ENCODE results near the gene DSCAML1.

Gene DSCAML1

DNA sequence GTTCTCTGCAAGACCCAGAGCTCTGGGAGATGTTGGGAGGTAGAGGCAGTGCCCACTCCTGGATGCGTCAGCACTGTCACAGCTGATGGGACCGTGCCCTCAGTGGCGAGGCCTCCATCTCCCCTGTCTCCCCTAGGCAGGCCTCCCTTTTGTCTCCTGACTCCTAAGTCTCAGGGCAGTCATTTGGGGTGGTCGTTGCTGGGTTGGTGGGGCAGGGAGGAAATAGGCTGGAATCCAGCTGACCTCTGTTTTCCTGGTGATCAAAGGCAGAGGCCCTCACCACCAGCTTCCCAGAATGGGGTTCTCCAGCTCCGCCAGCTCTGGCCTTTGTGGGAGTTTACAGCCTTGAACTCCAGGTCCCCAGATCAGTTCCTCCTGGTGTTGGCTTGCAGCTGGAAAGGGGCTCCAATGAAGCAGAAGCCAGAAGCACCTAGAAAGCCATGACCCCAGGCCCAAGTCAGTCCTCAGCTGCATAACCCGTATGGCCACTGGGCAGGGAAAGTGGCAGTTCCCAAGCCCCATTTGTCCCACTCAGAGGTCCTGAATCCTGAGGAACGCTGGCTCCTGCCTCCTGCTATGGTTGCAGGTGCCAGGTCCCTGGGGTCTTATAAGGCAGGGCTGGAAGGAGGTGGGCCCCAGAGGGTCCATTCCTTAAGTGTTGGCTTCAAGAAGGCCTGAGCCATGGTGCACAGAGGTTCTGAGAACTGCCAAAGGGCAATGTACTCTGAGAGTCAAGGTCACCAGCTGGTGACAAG, 34.8 kb upstream of the DSCAML1 start:
- no peak for TF ChIP-seq ARNTL (CRISPR knock-in tag; IDR thresholded peaks at IDR 0.05; ENCODE audit: borderline replicate concordance, low read depth)
- no peak for TF ChIP-seq ZNF565 (CRISPR knock-in tag; conservative IDR thresholded peaks at IDR 0.05; ENCODE audit: low read depth)
- TF ChIP-seq CREB5 (CRISPR knock-in tag; IDR thresholded peaks at IDR 0.05; ENCODE audit: low read depth): no peak
- TF ChIP-seq ZC3H10 (CRISPR knock-in tag; IDR thresholded peaks at IDR 0.05): no peak
- TF ChIP-seq ZNF8 (CRISPR knock-in tag; IDR thresholded peaks at IDR 0.05): no peak
- no peak for TF ChIP-seq GLIS3 (CRISPR knock-in tag; IDR thresholded peaks at IDR 0.05)
- TF ChIP-seq TSHZ2 (CRISPR knock-in tag; IDR thresholded peaks at IDR 0.05): no peak
- TF ChIP-seq POU6F1 (CRISPR knock-in tag; IDR thresholded peaks at IDR 0.05; ENCODE audit: borderline replicate concordance, low read depth): no peak
- TF ChIP-seq OSR1 (CRISPR knock-in tag; IDR thresholded peaks at IDR 0.05): no peak
- TF ChIP-seq CSDC2 (CRISPR knock-in tag; IDR thresholded peaks at IDR 0.05): no peak
- TF ChIP-seq ZFP3 (CRISPR knock-in tag; IDR thresholded peaks at IDR 0.05): no peak
- TF ChIP-seq ZNF70 (CRISPR knock-in tag; IDR thresholded peaks at IDR 0.05): no peak
- no peak for TF ChIP-seq TOX (CRISPR knock-in tag; IDR thresholded peaks at IDR 0.05; ENCODE audit: borderline replicate concordance)
- TF ChIP-seq ZFP30 (CRISPR knock-in tag; IDR thresholded peaks at IDR 0.05): no peak
- TF ChIP-seq RARB (CRISPR knock-in tag; IDR thresholded peaks at IDR 0.05): no peak
- no peak for TF ChIP-seq ESRRG (CRISPR knock-in tag; IDR thresholded peaks at IDR 0.05)
- TF ChIP-seq SNAI2 (CRISPR knock-in tag; IDR thresholded peaks at IDR 0.05): no peak
- TF ChIP-seq PATZ1 (CRISPR knock-in tag; IDR thresholded peaks at IDR 0.05; ENCODE audit: borderline replicate concordance): no peak
- no peak for TF ChIP-seq BACH2 (CRISPR knock-in tag; IDR thresholded peaks at IDR 0.05; ENCODE audit: borderline replicate concordance)
- no peak for TF ChIP-seq ISL1 (CRISPR knock-in tag; IDR thresholded peaks at IDR 0.05)
- ATAC-seq: no peak

DNA sequence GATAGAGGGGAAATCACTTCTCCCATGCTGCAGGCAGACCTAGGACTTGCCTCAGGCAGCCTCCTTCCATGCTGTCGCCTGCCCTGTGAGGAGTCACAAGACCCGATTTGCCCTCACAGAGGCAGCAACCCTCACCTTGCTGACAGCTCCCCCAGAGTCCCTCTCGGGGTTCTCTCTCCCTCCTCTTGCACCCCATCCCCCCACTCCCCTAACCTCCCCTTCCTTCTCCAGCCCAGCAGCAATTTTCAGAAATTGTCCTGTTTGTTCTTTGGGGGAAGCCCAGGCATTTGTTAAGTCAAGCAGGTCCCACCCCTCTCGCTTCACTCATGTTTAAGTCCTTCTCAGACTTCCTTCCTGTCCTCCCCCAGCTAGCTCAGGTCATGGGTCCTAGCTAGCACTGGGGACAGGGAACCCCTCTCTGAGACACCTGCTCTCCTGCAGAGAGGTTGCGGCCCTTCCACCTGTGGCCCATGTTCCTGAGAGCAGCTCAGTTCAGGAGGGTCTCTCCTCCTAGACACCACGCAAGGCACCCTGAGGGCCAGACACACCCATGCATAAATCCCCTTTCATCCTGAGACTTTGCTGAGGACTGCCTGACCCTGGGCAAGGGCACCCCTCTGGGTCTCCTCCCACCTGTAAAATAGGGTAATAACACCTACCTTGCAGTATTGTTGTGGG, 33.8 kb upstream of the DSCAML1 start:
- no peak for TF ChIP-seq SNAI2 (CRISPR knock-in tag; IDR thresholded peaks at IDR 0.05)
- no peak for ATAC-seq

DNA sequence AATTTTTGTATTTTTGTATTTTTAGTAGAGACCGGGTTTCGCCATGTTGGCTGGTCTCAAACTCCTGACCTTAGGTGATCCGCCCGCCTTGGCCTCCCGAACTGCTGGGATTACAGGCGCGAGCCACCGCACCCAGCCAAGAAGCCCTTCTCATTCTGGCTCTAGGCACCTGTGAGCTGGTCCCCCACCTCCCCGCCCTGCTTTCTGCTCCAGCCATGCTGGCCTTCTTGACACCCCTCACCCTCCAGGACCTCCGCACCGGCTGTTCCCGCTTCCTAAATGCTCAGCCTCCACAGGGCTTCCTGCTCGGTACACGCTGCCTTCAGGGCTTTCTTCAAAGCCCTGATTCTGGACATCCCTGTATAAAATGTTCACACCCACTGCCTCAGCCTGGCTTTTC, 33.1 kb upstream of the DSCAML1 start:
- ATAC-seq: no peak
- TF ChIP-seq ZFP3 (CRISPR knock-in tag; IDR thresholded peaks at IDR 0.05) (no peak), ZNF565 (CRISPR knock-in tag; conservative IDR thresholded peaks at IDR 0.05; ENCODE audit: low read depth) (no peak), CREB5 (CRISPR knock-in tag; IDR thresholded peaks at IDR 0.05; ENCODE audit: low read depth) (no peak), RARB (CRISPR knock-in tag; IDR thresholded peaks at IDR 0.05) (no peak), TOX (CRISPR knock-in tag; IDR thresholded peaks at IDR 0.05; ENCODE audit: borderline replicate concordance) (no peak), ESRRG (CRISPR knock-in tag; IDR thresholded peaks at IDR 0.05) (no peak), ISL1 (CRISPR knock-in tag; IDR thresholded peaks at IDR 0.05) (no peak), ZNF70 (CRISPR knock-in tag; IDR thresholded peaks at IDR 0.05) (no peak), PATZ1 (CRISPR knock-in tag; IDR thresholded peaks at IDR 0.05; ENCODE audit: borderline replicate concordance) (no peak), SNAI2 (CRISPR knock-in tag; IDR thresholded peaks at IDR 0.05) (no peak)

Measured in SK-N-SH treated with all-trans-retinoic acid at 6 μM for 48 hours (cell line).